EH (cell line): ENCODE results near the gene SLC39A11.

Source experiments
- DNase-seq: peaks from one replicate; pipeline ENCODE4 v3.0.0-alpha.2; 2015; ENCODE audit warnings: low read depth

The SLC39A11 gene

DNA sequence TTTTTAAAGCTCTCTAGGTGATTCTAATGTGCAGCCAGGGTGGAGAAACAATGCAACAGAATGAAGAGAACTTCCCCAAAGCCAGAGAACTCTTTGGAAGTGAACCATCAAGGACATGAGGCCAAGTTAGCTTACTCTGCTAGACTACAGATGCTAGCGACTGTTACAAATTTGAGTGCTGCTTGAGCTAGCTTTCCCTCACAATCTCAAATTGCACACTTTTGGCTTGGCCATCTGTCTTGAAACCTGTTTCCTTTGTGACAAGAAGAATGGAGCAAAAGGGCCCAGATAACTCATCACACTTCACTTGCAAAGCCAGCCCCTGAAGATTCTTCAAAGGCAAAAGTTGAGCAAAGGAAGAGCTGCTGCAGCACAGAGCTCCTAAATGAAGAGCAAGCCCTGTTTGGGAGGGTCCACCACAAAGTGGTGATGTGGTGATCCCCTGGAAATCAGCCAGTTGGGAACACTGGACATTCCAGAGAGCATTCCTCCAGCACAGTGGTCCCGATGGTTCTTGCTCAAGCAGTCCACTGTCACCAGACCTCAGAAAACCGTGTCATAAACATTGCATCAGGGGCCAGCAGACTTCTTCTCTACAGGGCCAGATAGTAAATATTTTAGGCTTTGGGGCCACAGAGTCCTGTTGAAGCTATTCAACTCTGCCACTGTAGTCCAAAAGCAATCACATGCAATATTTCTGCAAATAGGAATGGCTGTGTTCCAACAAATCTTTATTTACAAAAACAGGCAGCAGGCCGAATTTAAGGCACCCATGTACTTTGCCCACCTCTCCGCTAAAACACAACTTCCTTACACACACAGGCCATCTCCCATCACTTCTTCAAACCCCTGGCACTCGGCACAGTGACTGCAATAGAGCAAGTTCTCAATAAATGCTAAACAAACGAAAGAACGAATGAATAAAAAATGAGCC is 21.2 kb downstream of the SLC39A11 start:
- DNase-seq, result peak; percentile 76

DNA sequence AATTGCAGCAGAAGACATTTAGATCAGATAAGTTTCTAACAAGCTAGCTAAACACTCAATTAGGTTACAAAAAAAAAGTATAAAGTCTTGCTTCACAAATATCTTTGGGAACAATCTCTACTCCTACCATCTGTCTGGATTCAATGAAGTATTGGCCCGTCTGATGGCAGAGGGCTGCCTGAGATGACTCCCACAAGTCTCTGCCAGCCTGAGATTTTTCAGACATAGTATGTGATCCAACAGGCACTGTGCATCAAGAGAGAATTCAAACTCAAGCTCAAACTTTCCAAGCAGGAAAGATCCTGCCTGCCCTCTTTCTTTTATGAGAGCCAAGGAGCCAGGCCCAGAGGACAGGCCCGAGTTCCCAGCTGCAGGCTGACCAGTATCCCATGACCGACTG is 22.6 kb downstream of the SLC39A11 start:
- DNase-seq, result no peak

DNA sequence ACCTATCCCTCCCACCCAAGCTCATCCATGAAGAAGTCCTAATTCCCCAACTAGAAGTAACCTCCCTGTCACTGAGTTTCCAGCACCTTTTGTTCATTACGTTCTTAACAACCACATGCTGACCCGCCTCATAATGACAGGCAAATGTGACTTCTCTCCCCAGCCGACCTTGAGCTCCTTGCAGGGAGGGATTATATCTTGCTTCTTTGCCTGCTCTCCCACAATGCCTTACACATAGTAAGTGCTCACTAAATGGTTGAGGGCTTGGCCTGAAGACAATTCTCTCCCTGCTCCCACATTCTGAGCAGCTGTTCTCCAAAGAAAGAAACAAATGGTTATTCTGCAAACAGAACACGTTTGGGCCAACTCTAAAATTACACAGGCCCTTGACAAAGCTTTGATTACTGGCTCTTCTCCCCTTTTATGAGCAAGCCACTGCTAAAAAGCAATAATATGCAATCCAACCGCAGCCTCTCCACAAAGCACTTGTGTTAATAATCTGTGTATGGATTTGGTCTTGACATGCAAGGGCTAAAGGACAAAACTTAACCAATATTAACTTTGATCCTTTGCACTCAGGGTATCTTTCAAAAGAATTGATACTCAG is 23.2 kb downstream of the SLC39A11 start:
- no peak for DNase-seq

DNA sequence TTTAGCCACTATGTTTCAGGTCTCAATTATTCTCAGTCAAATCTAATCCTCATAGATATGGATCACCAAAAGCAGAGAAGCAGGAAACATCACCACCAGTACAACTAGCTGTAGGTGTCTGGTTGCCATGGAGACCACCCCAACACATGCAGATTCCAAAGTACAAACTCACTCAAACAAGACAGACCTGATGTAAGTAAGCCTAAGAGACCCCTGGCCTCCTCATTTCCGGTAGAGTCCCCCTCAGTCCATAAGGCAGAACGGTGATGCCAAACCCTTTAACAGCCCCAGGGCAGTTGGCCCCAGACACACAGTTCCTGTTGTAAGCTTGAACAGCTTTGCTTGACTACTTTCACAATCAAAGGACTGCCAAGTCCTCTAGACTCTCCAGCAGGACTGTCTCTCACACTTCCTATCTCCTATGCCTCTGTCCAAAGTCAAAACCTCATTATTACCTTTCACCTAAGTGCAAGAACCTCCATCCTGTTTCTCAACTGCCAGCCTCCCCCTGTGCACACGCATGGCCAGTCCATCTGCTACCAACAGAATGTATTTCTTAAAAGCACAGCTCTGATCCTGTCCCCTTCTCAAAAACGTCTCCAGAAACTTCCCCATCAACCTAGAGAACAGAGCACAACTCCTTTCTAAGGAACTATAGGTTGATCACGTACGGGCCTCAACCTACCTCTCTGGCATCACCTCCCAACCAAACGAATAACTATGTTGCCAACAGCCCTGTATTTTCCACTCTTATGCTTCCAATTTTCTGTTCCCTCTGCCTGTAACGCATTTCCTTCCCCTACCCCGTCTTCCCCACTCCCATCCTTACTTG is 23.9 kb downstream of the SLC39A11 start:
- peak; percentile 81 for DNase-seq

DNA sequence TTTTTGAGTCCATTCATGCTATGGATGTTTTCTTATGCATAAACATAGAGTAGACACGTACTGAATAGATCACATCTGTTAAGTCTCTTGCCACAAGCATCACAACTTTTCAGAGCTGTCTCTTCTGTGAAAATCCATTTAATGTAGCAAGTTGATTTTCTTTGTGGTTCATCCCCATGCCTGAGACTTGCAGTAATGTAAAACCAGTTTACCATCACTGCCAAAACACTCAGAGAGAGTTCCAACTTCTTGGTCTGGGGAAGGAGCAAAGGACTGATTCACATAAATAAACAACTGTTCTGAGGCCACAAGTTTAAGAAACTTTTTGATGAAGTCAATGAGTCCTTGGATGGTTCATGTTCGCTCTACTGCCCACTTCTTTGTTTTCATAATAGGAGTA is 24.8 kb downstream of the SLC39A11 start:
- peak; percentile 86 for DNase-seq

DNA sequence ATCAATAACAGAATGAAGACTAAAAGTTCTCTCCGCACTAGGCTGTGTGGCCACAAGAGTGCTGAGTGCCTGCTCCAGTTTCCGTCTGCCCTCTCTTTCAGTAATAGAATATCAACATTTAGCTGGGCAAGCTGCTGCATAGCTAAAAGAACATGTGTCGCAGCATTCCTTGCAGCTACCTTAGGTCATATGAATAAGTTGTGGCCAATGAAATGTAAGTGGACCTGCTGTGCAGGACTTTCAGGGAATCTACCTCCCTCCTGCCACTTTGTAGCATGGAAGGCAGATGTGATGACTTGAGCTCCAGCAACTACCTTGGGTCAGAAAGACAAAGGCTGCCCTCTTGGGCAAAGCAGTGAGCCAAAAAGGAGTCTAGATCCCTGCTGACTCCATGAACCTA is 25.4 kb downstream of the SLC39A11 start:
- no peak for DNase-seq

DNA sequence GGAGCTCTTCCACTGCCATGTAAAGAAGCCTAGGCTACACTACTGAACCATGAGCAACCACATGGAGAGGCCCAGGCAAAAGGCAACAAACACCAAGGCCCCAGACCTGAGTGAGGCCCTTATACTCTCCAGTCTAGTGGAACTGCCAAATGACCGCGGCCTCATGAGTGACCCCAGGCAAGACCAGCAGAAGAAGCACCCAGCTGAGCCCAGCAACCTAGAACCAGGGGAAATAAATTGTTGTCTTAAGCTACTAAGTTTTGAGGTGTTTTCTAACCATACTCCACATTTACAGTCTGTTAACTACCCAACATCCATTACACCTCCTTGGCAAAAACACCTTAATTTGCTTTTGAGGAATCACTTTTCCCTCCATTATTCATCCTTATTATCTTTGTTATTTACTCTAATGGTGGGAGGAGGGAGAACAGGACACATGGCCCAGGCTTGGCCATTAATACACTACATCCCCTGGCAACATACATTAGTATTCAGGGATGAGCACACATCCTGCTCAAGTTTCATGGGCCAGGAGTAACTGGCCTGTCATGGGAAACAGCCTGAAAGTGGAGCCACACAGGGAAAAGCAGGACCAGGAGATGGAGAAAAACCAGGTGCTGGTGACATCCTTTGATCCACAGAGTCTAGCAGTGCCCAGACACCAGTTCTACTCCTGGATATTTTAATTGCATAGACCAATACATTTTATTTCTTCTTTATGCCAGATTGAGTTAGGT is 26.2 kb downstream of the SLC39A11 start:
- DNase-seq, result no peak

DNA sequence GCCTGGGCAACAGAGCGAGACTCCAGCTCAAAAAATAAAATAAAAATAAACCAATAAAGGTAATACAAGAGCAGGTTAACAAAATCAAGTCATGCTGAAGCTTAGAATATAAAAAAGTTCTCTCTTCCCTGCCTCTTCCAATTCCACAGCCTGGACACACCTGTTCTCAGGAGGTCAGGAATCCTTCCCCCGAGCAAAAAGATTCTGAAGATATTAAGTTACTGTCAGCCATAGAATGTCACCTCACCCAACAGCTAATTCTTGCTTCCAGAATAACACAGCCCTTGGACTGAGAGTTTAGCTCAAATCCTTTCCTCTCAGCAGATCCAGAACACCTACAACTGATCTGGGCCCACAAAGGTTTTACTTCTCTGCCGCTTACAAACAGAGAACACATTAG is 27.1 kb downstream of the SLC39A11 start:
- DNase-seq, result no peak

DNA sequence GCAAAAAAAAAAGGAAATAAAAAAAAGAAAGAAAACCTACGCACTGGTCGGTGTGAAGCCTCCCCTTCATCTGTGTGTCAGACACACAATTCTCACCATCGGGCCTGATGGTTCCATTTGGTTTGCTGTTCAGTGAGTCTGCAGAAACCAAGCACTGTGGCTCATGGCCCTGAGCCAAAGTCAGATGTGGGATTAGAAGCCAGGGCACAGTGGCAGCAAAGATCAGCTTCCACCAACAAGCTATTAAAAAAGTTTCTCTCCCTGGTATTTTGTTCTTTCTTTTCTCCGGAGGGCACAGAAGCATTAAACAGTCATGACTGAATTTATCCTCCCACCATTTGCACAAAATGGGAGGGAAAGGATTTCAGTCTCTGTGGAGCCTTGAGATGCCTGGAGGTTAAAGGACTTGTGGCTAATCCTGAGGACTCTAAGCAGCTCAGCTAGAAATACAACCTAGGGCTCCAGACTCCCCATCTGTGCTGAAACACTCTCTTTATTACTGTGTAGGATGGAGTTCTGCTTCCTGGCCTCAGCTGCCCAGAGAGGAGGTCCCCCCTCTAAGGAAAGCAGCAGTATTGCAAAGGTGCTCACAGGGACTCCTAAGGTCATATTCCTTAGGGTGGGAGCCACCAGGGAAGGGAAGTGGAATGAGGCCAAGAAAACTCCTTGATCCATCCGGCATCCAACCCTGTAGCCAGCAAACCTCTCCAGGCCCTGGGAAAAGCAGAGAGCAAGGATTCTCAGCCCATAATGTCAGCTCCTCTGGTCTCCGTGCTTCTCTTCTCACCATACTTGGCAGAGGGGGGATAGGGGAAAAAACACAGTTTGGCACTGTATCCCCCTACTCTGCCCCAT is 28.2 kb downstream of the SLC39A11 start:
- no peak for DNase-seq

DNA sequence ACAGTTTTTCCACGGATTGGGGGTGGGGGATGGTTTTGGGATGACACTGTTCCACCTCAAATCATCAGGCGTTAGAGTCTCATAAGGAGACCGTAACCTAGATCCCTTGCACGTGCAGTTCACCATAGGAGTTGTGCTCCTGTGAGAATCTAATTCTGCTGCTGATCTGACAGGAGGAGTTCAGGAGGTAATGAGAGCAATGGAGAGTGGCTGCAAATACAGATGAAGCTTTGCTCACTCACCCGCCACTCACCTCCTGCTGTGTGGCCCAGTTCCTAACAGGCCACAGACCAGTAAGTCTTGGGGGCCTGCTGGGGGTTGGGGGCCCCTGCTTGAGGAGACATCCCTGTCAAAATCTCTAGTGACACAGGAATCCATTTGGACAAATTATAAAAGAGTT is 29.8 kb downstream of the SLC39A11 start:
- no peak for DNase-seq

DNA sequence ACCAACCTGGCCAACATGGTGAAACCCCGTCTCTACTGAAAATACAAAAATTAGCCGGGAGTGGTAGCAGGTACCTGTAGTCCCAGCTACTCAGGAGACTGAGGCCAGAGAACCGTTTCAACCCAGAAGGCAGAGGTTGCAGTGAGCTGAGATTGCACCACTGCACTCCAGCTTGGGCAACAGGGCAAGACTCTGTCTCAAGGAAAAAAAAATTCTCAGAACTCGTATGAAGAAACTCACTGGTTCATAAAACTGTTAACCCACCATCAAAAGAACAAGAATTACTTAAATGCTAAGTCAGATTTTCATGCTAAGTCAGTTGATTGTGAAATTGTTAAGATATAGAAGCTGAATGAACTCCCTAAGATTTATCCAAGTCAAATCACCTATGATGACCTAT is 31.3 kb downstream of the SLC39A11 start:
- no peak for DNase-seq

DNA sequence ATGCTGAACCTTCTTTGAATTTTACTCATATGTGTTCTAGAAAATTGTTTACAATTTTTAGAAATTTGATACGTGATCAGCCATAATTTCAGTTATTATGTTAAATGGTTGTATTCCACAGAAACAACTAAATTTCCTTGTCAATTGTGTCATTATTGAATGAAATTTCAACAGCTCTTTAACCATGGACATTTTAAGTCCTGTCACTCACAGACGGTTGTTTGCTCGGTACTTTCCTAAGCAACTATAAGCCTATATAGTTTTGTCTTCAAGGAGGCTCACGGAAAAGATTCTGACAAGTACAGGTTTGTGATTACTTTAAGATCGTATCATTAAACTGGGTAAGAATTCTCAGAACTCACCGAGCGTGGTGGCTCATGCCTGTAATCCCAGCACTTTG is 31.8 kb downstream of the SLC39A11 start:
- no peak for DNase-seq

DNA sequence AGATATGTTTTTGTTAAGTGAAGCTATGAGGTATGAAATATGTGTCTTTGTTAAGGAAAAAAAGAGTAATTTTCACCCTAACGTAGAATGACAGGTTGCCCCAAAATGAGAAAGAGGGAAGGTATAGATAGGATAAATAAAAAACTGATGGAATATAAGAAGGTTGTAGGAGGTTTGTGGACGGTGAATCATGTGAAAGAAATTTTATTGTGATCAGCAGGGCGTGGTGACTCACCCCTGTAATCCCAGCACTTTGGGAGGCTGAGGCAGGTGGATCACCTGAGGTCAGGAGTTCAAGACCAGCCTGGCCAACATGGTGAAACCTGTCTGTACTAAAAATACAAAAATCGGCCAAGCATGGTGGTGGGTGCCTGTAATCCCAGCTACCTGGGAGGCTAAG is 32.8 kb downstream of the SLC39A11 start:
- DNase-seq, result peak; percentile 17

DNA sequence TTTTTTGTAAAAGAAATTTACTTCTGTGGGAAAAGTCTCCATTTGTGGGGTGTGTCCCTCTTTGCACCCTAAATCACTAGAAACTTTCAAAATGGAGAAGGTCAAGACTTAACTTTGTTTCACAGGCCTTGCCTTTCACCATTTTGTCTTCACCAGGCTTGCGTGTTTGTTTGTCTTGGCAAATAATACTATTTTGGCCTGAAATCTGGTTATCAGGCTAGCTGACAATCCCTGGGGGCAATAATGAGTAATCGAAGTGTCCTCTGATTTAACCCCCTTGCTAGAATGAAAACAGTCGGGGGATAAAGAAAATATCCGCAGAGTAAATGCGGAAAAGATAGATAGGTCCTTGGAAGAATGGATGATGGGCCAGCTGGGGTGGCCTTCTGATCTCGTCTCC is 34.5 kb downstream of the SLC39A11 start:
- DNase-seq, result peak; percentile 35

DNA sequence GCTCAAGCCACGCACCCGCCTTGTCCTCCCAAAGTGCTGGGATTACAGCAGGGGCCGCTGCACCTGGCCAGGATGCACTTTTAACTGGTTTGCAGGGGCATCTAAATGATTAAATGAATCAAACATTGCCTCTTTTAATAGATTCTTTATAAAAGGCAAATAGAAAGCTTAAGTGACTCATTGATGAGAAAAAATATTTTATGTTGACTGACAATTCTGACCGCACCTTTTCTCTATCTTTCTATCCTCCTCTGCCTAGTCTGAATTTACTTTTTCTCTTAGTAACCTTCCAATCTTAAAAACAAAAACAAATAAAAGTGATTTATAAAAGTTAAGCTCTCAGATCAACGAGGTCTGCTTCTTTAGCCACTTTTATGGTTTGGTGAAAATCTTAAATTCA is 35.3 kb downstream of the SLC39A11 start:
- no peak for DNase-seq

DNA sequence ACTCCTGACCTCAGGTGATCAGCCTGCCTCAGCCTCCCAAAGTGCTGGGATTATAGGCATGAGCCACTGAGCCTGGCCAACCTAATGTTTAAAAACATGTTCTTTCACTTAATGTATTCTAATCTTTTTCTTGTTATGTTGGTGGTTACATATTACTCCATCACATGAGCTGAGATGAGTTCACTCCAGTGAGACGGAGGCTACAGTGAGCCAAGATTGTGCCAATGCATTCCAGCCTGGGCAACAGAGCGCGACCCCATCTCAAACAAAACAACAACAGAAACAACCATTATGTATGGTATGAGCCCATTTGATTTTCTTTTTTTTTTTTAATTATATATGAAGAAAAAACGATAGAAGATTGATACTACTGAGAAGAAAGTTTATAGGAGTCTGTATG is 39.6 kb downstream of the SLC39A11 start:
- DNase-seq, result no peak

DNA sequence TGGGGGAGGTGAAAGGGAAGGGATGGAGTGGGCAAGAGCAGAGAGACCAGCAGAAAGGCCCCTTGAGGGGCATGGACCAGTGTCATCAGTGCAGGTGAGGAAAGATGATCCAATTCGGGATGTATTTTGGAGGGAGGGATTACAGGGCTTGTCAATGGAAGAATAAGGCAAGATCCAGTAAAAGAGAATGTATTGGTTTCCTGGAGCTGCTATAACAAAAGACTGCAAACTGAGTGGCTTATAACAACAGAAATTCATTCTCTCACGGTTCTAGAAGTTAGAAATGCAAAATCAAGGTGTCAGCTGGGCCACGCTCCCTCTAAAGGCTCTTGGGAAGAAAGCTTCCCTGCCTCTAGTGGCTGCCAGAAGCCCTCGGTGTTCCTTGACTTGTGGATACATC is 41.7 kb downstream of the SLC39A11 start:
- no peak for DNase-seq

DNA sequence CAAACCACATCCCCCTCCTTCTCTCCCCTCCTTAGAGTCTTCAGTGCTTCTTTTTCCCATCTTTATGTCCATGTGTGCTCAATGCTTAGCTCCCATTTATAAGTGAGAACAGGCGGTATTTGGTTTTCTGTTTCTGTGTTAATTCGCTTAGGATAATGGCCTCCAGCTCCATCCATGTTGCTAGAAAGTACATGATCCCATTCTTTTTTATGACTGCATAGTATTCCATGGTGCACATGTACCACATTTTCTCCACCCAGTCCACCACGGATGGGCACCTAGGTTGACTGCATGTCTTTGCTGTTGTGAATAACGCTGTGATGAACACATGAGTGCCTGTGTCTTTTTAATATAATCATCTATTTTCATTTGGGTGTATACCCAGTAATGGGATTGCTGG is 44.3 kb downstream of the SLC39A11 start:
- DNase-seq, result no peak

DNA sequence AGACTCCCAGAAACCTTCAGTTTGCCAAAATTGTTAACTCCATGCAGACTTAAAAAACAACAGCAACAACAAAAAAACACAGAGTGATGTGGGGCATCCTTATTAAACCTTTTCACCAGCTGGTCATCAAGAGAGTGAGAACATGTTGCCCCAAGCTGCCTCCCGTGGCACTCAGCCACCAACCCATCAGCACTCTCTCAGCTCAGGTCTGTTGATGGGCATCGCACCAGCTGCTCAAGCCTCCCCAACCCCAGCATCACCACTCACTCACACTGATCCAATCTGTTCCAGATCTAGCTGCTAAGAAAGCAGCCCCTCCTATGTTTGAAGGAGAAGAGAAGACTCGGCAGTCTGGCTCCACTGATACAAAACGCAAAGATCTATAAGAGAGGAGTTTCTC is 46.8 kb downstream of the SLC39A11 start:
- no peak for DNase-seq

DNA sequence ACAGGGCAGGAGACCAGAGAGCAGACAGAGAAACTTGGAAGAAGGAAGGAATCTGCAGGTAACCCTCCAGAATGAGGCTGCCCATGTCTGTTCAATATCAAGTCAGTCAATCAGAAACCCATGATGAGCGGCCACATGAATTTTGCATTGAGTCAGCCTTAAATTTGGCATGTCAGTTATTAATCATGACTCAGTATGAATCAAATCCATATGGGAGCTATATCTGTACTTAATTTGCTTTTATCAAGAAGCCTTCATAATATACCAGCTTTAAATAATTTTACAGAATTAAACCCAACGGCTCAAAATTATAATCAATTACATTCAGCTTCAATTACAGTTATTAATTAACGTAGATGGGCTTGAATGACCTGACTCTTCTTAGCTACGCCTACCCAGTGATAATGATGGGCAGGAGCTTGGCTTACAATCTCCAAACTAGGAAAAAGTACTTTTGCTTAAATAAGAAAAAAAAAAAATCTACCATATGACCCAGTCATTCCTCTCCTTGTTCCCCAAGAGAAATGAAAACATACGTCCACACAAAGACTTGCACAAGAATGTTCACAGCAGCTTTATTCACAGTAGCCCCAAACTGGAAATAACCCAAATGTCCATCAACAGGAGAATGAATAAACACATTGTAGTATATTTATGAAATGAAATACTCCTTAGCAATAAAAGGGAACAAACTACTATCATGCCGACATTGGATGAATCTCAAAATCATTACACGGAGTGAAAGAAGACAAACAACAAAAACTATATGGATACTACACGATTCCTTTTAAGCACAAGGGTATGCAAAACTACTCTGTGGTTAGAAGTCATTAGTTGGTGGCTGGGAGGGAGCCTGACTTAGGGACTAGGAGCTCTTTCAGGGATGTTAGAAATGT is 48.6 kb downstream of the SLC39A11 start:
- DNase-seq, result peak; percentile 61
